GM12878 (cell line): ENCODE data around the gene INSC. TPM values are rescaled to one million over a fixed set of nuclear protein-coding genes. Genes with fewer than 3 reads are reported as not detected.

Experiments
- ATAC-seq: fragments of 200-7000 bp; cut with Tn5 transposase; 3 replicates; pipeline ENCODE4 v1.9.1; 2020; ENCODE audit warnings: mild to moderate bottlenecking, moderate library complexity
- BruUV-seq: library from RNA; stranded (reverse); fragments of 400-500 nt; replicated peaks from 2 replicates; lab custom pipeline; 2021; lab: Mats Ljungman, UMichigan
- CTCF ChIA-PET: fragments of 300-600 bp; sonication (Branson Sonifier 250); formaldehyde crosslinking; extraction: SDS; loops from one replicate; lab custom pipeline; 2021; ENCODE audit warnings: inconsistent platforms; lab: Yijun Ruan, JAX
- POLR2A ChIA-PET: fragments of 350-600 bp; formaldehyde crosslinking; extraction: SDS; loops from one replicate; lab custom pipeline; 2021; ENCODE audit warnings: inconsistent platforms; lab: Charles Lee
- RAD21 ChIA-PET: fragments of 300-600 bp; sonication (Branson Sonifier 250); formaldehyde crosslinking; loops from one replicate; lab custom pipeline; 2023; ENCODE audit warnings: antibody characterized with exemption; ENCODE audit not compliant: unreplicated experiment; lab: Charles Lee
- SMC1A ChIA-PET: fragments of 300-600 bp; sonication (Branson Sonifier 250); formaldehyde crosslinking; loops from one replicate; lab custom pipeline; 2023; ENCODE audit not compliant: unreplicated experiment, uncharacterized antibody; lab: Charles Lee
- DNase-seq: peaks from one replicate; pipeline ENCODE4 v3.0.0-alpha.2; 2011; ENCODE audit warnings: low read depth, low spot score
- FAIRE-seq: peaks from 3 replicates; lab custom pipeline; 2011; peaks lifted over from hg19 to GRCh38; lab: Jason Lieb, UNC
- H2AFZ ChIP-seq: 2 replicates; pipeline ENCODE4 v1.6.0; 2011; ENCODE audit warnings: low read depth, low read length, control low read depth; ENCODE audit not compliant: control insufficient read depth
- H3K27ac ChIP-seq: 2 replicates; pipeline ENCODE4 v1.5.1; 2011; ENCODE audit warnings: control low read depth; ENCODE audit not compliant: control insufficient read depth, insufficient read depth
- H3K27me3 ChIP-seq, 2 experiments: replicated peaks in 1 of 2; 2 replicates each; pipeline versions ENCODE4 v1.6.0 to v1.6.1; 2011; ENCODE audit warnings: low read length in 1 of 2; ENCODE audit not compliant: control insufficient read depth in 2 of 2, insufficient read depth in 2 of 2
- H3K36me3 ChIP-seq, 2 experiments: 2 replicates each; pipeline ENCODE4 v1.5.1; 2011; ENCODE audit warnings: low read length in 1 of 2; ENCODE audit not compliant: control insufficient read depth in 2 of 2, insufficient read depth in 2 of 2
- H3K4me1 ChIP-seq: 2 replicates; pipeline ENCODE4 v1.6.1; 2011; ENCODE audit warnings: mild to moderate bottlenecking, low read length, moderate library complexity, mixed read lengths; ENCODE audit not compliant: control insufficient read depth, insufficient read depth
- H3K4me2 ChIP-seq: 2 replicates; pipeline ENCODE4 v1.6.0; 2011; ENCODE audit warnings: control low read depth; ENCODE audit not compliant: control insufficient read depth, insufficient read depth
- H3K4me3 ChIP-seq: fragments of 200-600 bp; sonication (generic); 2 replicates; pipeline ENCODE4 v1.5.1; 2016
- H3K79me2 ChIP-seq: 2 replicates; pipeline ENCODE4 v1.6.0; 2011; ENCODE audit warnings: low read length; ENCODE audit not compliant: control insufficient read depth, insufficient read depth
- H3K9ac ChIP-seq: 2 replicates; pipeline ENCODE4 v1.8.0; 2011; ENCODE audit warnings: low read length, control low read depth, mixed read lengths; ENCODE audit not compliant: control insufficient read depth, insufficient read depth
- H3K9me3 ChIP-seq: replicated peaks from 3 replicates; pipeline ENCODE4 v1.5.1; 2011; ENCODE audit warnings: mild to moderate bottlenecking, low read length; ENCODE audit not compliant: control insufficient read depth, insufficient read depth
- H4K20me1 ChIP-seq: 2 replicates; pipeline ENCODE4 v1.6.0; 2011; ENCODE audit not compliant: control insufficient read depth, insufficient read depth
- BCLAF1 ChIP-seq: fragments of 450-650 bp; IDR thresholded peaks from 2 replicates; pipeline ENCODE4 v1.6.1; 2017; ENCODE audit warnings: antibody characterized with exemption, mild to moderate bottlenecking, moderate library complexity
- CEBPB ChIP-seq, 2 experiments: fragments of 150-350 bp in 1 of 2; IDR thresholded peaks; 2 replicates each; pipeline ENCODE4 v1.6.1; 2012 to 2014; ENCODE audit warnings: low read depth in 2 of 2, low read length in 2 of 2, borderline replicate concordance in 1 of 2, inconsistent platforms in 1 of 2
- E2F8 ChIP-seq: fragments of 450-650 bp; IDR thresholded peaks from 2 replicates; pipeline ENCODE4 v1.6.1; 2018; ENCODE audit warnings: mild to moderate bottlenecking, low read depth, moderate library complexity; ENCODE audit not compliant: partially characterized antibody
- EP300 ChIP-seq, 2 experiments: fragments of 150-350 bp in 1 of 2; IDR thresholded peaks; 2 replicates each; pipeline ENCODE4 v1.6.1; 2011 to 2012; ENCODE audit warnings: low read depth in 2 of 2, low read length in 2 of 2, borderline replicate concordance in 1 of 2, improper control_type of control experiment in 1 of 2, inconsistent platforms in 1 of 2; ENCODE audit not compliant: control insufficient read depth in 1 of 2
- HDGF ChIP-seq: fragments of 450-650 bp; IDR thresholded peaks from 2 replicates; pipeline ENCODE4 v1.6.1; 2016; ENCODE audit warnings: antibody characterized with exemption
- IRF4 ChIP-seq: IDR thresholded peaks from 2 replicates; pipeline ENCODE4 v1.6.1; 2011; ENCODE audit warnings: low read depth, low read length
- LARP7 ChIP-seq: fragments of 450-650 bp; IDR thresholded peaks from 2 replicates; pipeline ENCODE4 v1.6.1; 2017; ENCODE audit warnings: mild to moderate bottlenecking
- MTA3 ChIP-seq: IDR thresholded peaks from 2 replicates; pipeline ENCODE4 v1.6.1; 2012; ENCODE audit warnings: low read length, inconsistent platforms, borderline replicate concordance
- NR2F1 ChIP-seq: fragments of 450-650 bp; conservative IDR thresholded peaks from 2 replicates; pipeline ENCODE4 v1.6.1; 2017; ENCODE audit warnings: mild to moderate bottlenecking
- NRF1 ChIP-seq: conservative IDR thresholded peaks from 2 replicates; pipeline ENCODE4 v1.6.1; 2011; ENCODE audit warnings: mild to moderate bottlenecking, low read depth, low read length, improper control_type of control experiment
- PML ChIP-seq: IDR thresholded peaks from 2 replicates; pipeline ENCODE4 v1.6.1; 2012; ENCODE audit warnings: low read length, inconsistent platforms
- STAT3 ChIP-seq: IDR thresholded peaks from 2 replicates; pipeline ENCODE4 v1.6.1; 2011; ENCODE audit warnings: low read depth, low read length, improper control_type of control experiment
- YY1 ChIP-seq: IDR thresholded peaks from 2 replicates; pipeline ENCODE4 v1.6.1; 2011; ENCODE audit warnings: low read depth, mild to moderate bottlenecking, low read length
- ZBED1 ChIP-seq: IDR thresholded peaks from 2 replicates; pipeline ENCODE4 v1.6.1; 2016; ENCODE audit warnings: borderline replicate concordance
- ZNF24 ChIP-seq: fragments of 450-650 bp; IDR thresholded peaks from 2 replicates; pipeline ENCODE4 v1.6.1; 2017; ENCODE audit warnings: antibody characterized with exemption, mild to moderate bottlenecking
- ZNF384 ChIP-seq: IDR thresholded peaks from 2 replicates; pipeline ENCODE4 v1.6.1; 2012; ENCODE audit warnings: low read depth, mild to moderate bottlenecking, low read length, improper control_type of control experiment, borderline replicate concordance
- WGBS: methylation state at CpG from one replicate; pipeline ENCODE4 v1.1.6; 2016; ENCODE audit warnings: low lambda C conversion rate; ENCODE audit not compliant: insufficient replicate concordance, insufficient coverage; ENCODE audit errors: missing lambda C conversion rate; 5-methylcytosine and 5-hydroxymethylcytosine counted together
- in situ Hi-C: fragments of 300-500 bp; cut with MboI; formaldehyde crosslinking; loops from 9 replicates; pipeline ENCODE4 v1.14.3; 2018; ENCODE audit warnings: mixed read lengths
- intact Hi-C: fragments of 100-400 bp; cut with micrococcal nuclease; formaldehyde crosslinking; loops from one replicate; pipeline ENCODE4 v1.14.2; 2022; ENCODE audit not compliant: unreplicated experiment
- polyA plus RNA-seq, 11 experiments: library from polyadenylated mRNA; depleted of rRNA in 4 of 11; unstranded in 6 of 11; stranded (reverse) in 5 of 11; fragments of >200 nt; fragmentation: Nextera tagmentation in 4 of 11; fragmentation: Illumina TruSeq in 1 of 11; extraction: Ambion mirVana in 4 of 11; extraction: Trizol in 1 of 11; gene quantifications; 1 replicate in 1 of 11; 2 replicates in 10 of 11; pipeline versions ENCODE4 v1.2.1 to v1.2.3, GENCODE V29; 2011 to 2016; ENCODE audit warnings: inconsistent platforms in 2 of 11, missing spikeins in 2 of 11, low read depth in 1 of 11
- total RNA-seq, 4 experiments: library from RNA; depleted of rRNA in 3 of 4; stranded (reverse); fragments of >200 nt in 3 of 4; fragmentation: Illumina TruSeq in 1 of 4; extraction: Trizol in 1 of 4; gene quantifications; 2 replicates each; pipeline versions ENCODE4 v1.2.1 to v1.2.3, GENCODE V29; 2013 to 2021
- TF ChIP-seq, protein P1 (sequence below): fragments of 450-650 bp; conservative IDR thresholded peaks from 2 replicates; pipeline ENCODE4 v1.6.1; 2017; ENCODE audit warnings: mild to moderate bottlenecking, moderate library complexity
- TF ChIP-seq, protein P2 (sequence below): fragments of 450-650 bp; IDR thresholded peaks from 2 replicates; pipeline ENCODE4 v1.6.1; 2017; ENCODE audit warnings: borderline replicate concordance

The INSC gene
- total and polyA plus RNA-seq, 10 of the 15 experiments (the other 5 are each of a cell fraction or from before 2014, with no cell fraction given) = 0.13 to 0.33 TPM; not detected in 8

GRCh38 chr11:15136166-15136565, 21.4 kb downstream of the INSC start:
- Histone ChIP-seq H3K27me3 (no peaks in the 10 kb centered on the region; a peak in 1 of 4 replicates), H4K20me1 (no peaks in the 10 kb centered on the region), H3K79me2 (no peaks in the 10 kb centered on the region), H2AFZ (no peak overlapping the region), H3K27ac (no peak overlapping the region), H3K4me3 (no peak overlapping the region), H3K9ac (no peak overlapping the region), H3K9me3 (no peaks in the 10 kb centered on the region), H3K4me2 (no peak overlapping the region), H3K4me1 (no peaks in the 10 kb centered on the region), H3K36me3 (no peaks in the 10 kb centered on the region)
- TF ChIP-seq MTA3 (no peak), CEBPB (IDR thresholded peaks at IDR 0.05; ENCODE audit: borderline replicate concordance in 1 of 2, low read depth in 2 of 2, low read length in 2 of 2) (no peak), ZBED1 (no peak), BCLAF1 (no peak), IRF4 (no peak), PML (no peak), E2F8 (no peak), LARP7 (no peak), STAT3 (no peak), NRF1 (no peak), ZNF384 (no peak), HDGF (no peak), ZNF24 (no peak), YY1 (no peak), NR2F1 (no peak), EP300 (IDR thresholded peaks at IDR 0.05; ENCODE audit: borderline replicate concordance in 1 of 2, control insufficient read depth in 1 of 2, low read depth in 2 of 2, low read length in 2 of 2) (no peak)
- TF ChIP-seq, protein P1, sequence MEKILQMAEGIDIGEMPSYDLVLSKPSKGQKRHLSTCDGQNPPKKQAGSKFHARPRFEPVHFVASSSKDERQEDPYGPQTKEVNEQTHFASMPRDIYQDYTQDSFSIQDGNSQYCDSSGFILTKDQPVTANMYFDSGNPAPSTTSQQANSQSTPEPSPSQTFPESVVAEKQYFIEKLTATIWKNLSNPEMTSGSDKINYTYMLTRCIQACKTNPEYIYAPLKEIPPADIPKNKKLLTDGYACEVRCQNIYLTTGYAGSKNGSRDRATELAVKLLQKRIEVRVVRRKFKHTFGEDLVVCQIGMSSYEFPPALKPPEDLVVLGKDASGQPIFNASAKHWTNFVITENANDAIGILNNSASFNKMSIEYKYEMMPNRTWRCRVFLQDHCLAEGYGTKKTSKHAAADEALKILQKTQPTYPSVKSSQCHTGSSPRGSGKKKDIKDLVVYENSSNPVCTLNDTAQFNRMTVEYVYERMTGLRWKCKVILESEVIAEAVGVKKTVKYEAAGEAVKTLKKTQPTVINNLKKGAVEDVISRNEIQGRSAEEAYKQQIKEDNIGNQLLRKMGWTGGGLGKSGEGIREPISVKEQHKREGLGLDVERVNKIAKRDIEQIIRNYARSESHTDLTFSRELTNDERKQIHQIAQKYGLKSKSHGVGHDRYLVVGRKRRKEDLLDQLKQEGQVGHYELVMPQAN = no peak
- TF ChIP-seq, protein P2, sequence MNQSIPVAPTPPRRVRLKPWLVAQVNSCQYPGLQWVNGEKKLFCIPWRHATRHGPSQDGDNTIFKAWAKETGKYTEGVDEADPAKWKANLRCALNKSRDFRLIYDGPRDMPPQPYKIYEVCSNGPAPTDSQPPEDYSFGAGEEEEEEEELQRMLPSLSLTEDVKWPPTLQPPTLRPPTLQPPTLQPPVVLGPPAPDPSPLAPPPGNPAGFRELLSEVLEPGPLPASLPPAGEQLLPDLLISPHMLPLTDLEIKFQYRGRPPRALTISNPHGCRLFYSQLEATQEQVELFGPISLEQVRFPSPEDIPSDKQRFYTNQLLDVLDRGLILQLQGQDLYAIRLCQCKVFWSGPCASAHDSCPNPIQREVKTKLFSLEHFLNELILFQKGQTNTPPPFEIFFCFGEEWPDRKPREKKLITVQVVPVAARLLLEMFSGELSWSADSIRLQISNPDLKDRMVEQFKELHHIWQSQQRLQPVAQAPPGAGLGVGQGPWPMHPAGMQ = no peak
- DNase-seq = no peak
- intact Hi-C loops (no loop called here), in situ Hi-C loops (no loop called here)
- ChIA-PET POLR2A (no interaction called here), RAD21 (no interaction called here), SMC1A (no interaction called here), CTCF (no interaction called here)
- no peak for FAIRE-seq
- 0% methylated on average over 1 of the region's 1 CpG for WGBS
- no TSS peak for BruUV-seq
- no peak for ATAC-seq
